ENCODE measurements around the gene SLC30A10.

- TF ChIP-seq USF2 (CRISPR knock-in tag; IDR thresholded peaks at IDR 0.05), result no peak
- TF ChIP-seq CTCF (IDR thresholded peaks at IDR 0.05), result no peak
- TF ChIP-seq FOXK1 (CRISPR knock-in tag; IDR thresholded peaks at IDR 0.05), result no peak
- no peak for TF ChIP-seq ZNF263 (CRISPR knock-in tag; IDR thresholded peaks at IDR 0.05; ENCODE audit: low read depth)
- TF ChIP-seq SP1 (CRISPR knock-in tag; conservative IDR thresholded peaks at IDR 0.05), result no peak
- TF ChIP-seq E2F4 (CRISPR knock-in tag; IDR thresholded peaks at IDR 0.05; ENCODE audit: borderline replicate concordance, low read depth), result no peak
- TF ChIP-seq GTF2I (CRISPR knock-in tag; conservative IDR thresholded peaks at IDR 0.05), result no peak
- TF ChIP-seq MAX (CRISPR knock-in tag; IDR thresholded peaks at IDR 0.05), result no peak
- no peak for TF ChIP-seq IRF1 (CRISPR knock-in tag; IDR thresholded peaks at IDR 0.05)
- TF ChIP-seq FOXJ3 (CRISPR knock-in tag; IDR thresholded peaks at IDR 0.05; ENCODE audit: borderline replicate concordance), result no peak
- TF ChIP-seq MXD4 (CRISPR knock-in tag; IDR thresholded peaks at IDR 0.05; ENCODE audit: borderline replicate concordance), result no peak
- no peak for TF ChIP-seq FOXP4 (CRISPR knock-in tag; IDR thresholded peaks at IDR 0.05)
- TF ChIP-seq IRF2 (CRISPR knock-in tag; IDR thresholded peaks at IDR 0.05; ENCODE audit: borderline replicate concordance, low read depth), result no peak
- no peak for TF ChIP-seq ZNF532 (CRISPR knock-in tag; IDR thresholded peaks at IDR 0.05; ENCODE audit: borderline replicate concordance)
Observed at GRCh38 chr1:219965285-219966070, 37.1 kb upstream of the SLC30A10 start.

All from WTC11 (cell line).